ENCODE results near the gene USP37. TPM values are rescaled to one million over a fixed set of nuclear protein-coding genes. Genes with fewer than 3 reads are reported as not detected.

USP37 gene
- total RNA-seq, 1 experiment from 2014 or later: 23.5 TPM

GRCh38 chr2:218564056-218564455 is 4.1 kb downstream of the USP37 start:
- Histone ChIP-seq H3K36me3 (ENCODE audit: control insufficient read depth in 1 of 2, insufficient read depth in 2 of 2, low read length in 2 of 2) (peaks cover 8 to 11% of the 10 kb centered on the region in 2 experiments; a peak in 3 of 4 replicates), H3K79me2 (ENCODE audit: insufficient read depth, low read length) (peaks cover 73% of the 10 kb centered on the region), H2AFZ (ENCODE audit: low read depth, low read length, poor library complexity, severe bottlenecking) (no peak overlapping the region), H3K9ac (ENCODE audit: low read length) (no peak overlapping the region), H3K4me3 (replicated peaks in 1 of 2; ENCODE audit: low read depth in 1 of 2, low read length in 2 of 2) (no peak overlapping the region), H3K4me2 (ENCODE audit: low read length) (no peak overlapping the region), H3K4me1 (ENCODE audit: control insufficient read depth in 1 of 2, insufficient read depth in 2 of 2, low read length in 2 of 2) (peaks cover 10 to 14% of the 10 kb centered on the region in 2 experiments), H3K9me3 (ENCODE audit: control insufficient read depth in 1 of 2, insufficient read depth in 1 of 2, low read depth in 1 of 2, low read length in 2 of 2) (no peaks in the 10 kb centered on the region), H3K9me2 (ENCODE audit: insufficient read depth) (no peaks in the 10 kb centered on the region), H3K27me3 (ENCODE audit: insufficient read depth, low read length) (no peaks in the 10 kb centered on the region), H3K27ac (ENCODE audit: low read depth, low read length) (no peak overlapping the region), H4K20me1 (ENCODE audit: insufficient read depth) (no peaks in the 10 kb centered on the region)
- BruUV-seq (replicated peaks): no TSS peak
- TF ChIP-seq CBX3 (IDR thresholded peaks at IDR 0.05; ENCODE audit: low read depth): no peak
- TF ChIP-seq EZH2 (IDR thresholded peaks at IDR 0.05): no peak
- no peak for TF ChIP-seq ELF1 (IDR thresholded peaks at IDR 0.05; ENCODE audit: borderline replicate concordance, low read depth)
- no peak for TF ChIP-seq EZH2phosphoT487 (IDR thresholded peaks at IDR 0.05; ENCODE audit: borderline replicate concordance)
- DNase-seq (ENCODE audit: low read depth, low spot score): no peak
- POLR2A ChIA-PET: no interaction called here
- intact Hi-C loops (cut with micrococcal nuclease): no loop called here
- RAD21 ChIA-PET (ENCODE audit: low non-redundant PET in 1 of 2, low total read pairs in 2 of 2, uncharacterized antibody in 2 of 2, unreplicated experiment in 2 of 2): no interaction called here
- ATAC-seq: no peak
- CTCF ChIA-PET: no interaction called here

DNA sequence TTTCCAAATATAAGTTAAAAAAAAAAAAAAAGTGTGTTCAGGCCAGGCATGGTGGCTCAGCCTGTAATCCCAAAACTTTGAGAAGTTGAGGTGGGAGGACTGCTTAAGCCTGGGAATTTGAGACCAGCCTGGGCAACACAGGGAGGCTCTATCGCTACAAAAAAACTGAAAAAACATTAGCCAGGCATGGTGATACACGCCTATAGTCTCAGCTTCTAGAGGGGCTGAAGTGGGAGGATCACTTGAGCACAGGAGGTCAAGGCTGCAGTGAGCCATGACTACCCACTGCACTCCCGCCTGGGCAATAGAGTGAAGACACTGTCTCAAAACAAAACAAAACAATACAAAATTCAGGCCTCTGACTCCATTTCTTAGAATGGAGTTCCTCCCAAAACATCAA is 9.2 kb downstream of the USP37 start:
- Histone ChIP-seq H3K4me1 (ENCODE audit: control insufficient read depth in 1 of 2, insufficient read depth in 2 of 2, low read length in 2 of 2) (no peaks in the 10 kb centered on the region), H3K9ac (ENCODE audit: low read length) (no peak overlapping the region), H4K20me1 (ENCODE audit: insufficient read depth) (no peaks in the 10 kb centered on the region), H3K27ac (ENCODE audit: low read depth, low read length) (no peak overlapping the region), H3K9me3 (ENCODE audit: control insufficient read depth in 1 of 2, insufficient read depth in 1 of 2, low read depth in 1 of 2, low read length in 2 of 2) (no peaks in the 10 kb centered on the region), H3K4me2 (ENCODE audit: low read length) (no peak overlapping the region), H3K9me2 (ENCODE audit: insufficient read depth) (no peaks in the 10 kb centered on the region), H2AFZ (ENCODE audit: low read depth, low read length, poor library complexity, severe bottlenecking) (no peak overlapping the region), H3K79me2 (ENCODE audit: insufficient read depth, low read length) (peaks cover 28% of the 10 kb centered on the region), H3K4me3 (replicated peaks in 1 of 2; ENCODE audit: low read depth in 1 of 2, low read length in 2 of 2) (no peak overlapping the region), H3K36me3 (ENCODE audit: control insufficient read depth in 1 of 2, insufficient read depth in 2 of 2, low read length in 2 of 2) (peaks cover 8 to 9% of the 10 kb centered on the region in 2 experiments; a peak in 2 of 4 replicates), H3K27me3 (ENCODE audit: insufficient read depth, low read length) (no peaks in the 10 kb centered on the region)
- DNase-seq (ENCODE audit: low read depth, low spot score) (no peak), ATAC-seq (no peak)
- CTCF ChIA-PET: no interaction called here
- POLR2A ChIA-PET: no interaction called here
- no TSS peak for BruUV-seq (replicated peaks)
- RAD21 ChIA-PET (ENCODE audit: low non-redundant PET in 1 of 2, low total read pairs in 2 of 2, uncharacterized antibody in 2 of 2, unreplicated experiment in 2 of 2): no interaction called here
- intact Hi-C loops (cut with micrococcal nuclease): no loop called here
- TF ChIP-seq SP1 (IDR thresholded peaks at IDR 0.05; ENCODE audit: low read depth) (no peak), ZNF274 (IDR thresholded peaks at IDR 0.05; ENCODE audit: low read depth, low read length) (no peak), MAX (IDR thresholded peaks at IDR 0.05) (no peak), POLR2AphosphoS5 (IDR thresholded peaks at IDR 0.05; ENCODE audit: low read depth, low read length) (no peak), RAD21 (IDR thresholded peaks at IDR 0.05; ENCODE audit: low read depth) (no peak), CBX3 (IDR thresholded peaks at IDR 0.05; ENCODE audit: low read depth) (no peak), POLR2A (IDR thresholded peaks at IDR 0.05; ENCODE audit: borderline replicate concordance, extremely low read depth, insufficient read depth, insufficient read length) (no peak), SIN3A (IDR thresholded peaks at IDR 0.05; ENCODE audit: low read depth) (no peak)
- TF ChIP-seq, protein P1, sequence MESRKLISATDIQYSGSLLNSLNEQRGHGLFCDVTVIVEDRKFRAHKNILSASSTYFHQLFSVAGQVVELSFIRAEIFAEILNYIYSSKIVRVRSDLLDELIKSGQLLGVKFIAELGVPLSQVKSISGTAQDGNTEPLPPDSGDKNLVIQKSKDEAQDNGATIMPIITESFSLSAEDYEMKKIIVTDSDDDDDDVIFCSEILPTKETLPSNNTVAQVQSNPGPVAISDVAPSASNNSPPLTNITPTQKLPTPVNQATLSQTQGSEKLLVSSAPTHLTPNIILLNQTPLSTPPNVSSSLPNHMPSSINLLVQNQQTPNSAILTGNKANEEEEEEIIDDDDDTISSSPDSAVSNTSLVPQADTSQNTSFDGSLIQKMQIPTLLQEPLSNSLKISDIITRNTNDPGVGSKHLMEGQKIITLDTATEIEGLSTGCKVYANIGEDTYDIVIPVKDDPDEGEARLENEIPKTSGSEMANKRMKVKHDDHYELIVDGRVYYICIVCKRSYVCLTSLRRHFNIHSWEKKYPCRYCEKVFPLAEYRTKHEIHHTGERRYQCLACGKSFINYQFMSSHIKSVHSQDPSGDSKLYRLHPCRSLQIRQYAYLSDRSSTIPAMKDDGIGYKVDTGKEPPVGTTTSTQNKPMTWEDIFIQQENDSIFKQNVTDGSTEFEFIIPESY (IDR thresholded peaks at IDR 0.05; ENCODE audit: extremely low read depth, insufficient replicate concordance, low read length): no peak
- TF ChIP-seq, protein P2, sequence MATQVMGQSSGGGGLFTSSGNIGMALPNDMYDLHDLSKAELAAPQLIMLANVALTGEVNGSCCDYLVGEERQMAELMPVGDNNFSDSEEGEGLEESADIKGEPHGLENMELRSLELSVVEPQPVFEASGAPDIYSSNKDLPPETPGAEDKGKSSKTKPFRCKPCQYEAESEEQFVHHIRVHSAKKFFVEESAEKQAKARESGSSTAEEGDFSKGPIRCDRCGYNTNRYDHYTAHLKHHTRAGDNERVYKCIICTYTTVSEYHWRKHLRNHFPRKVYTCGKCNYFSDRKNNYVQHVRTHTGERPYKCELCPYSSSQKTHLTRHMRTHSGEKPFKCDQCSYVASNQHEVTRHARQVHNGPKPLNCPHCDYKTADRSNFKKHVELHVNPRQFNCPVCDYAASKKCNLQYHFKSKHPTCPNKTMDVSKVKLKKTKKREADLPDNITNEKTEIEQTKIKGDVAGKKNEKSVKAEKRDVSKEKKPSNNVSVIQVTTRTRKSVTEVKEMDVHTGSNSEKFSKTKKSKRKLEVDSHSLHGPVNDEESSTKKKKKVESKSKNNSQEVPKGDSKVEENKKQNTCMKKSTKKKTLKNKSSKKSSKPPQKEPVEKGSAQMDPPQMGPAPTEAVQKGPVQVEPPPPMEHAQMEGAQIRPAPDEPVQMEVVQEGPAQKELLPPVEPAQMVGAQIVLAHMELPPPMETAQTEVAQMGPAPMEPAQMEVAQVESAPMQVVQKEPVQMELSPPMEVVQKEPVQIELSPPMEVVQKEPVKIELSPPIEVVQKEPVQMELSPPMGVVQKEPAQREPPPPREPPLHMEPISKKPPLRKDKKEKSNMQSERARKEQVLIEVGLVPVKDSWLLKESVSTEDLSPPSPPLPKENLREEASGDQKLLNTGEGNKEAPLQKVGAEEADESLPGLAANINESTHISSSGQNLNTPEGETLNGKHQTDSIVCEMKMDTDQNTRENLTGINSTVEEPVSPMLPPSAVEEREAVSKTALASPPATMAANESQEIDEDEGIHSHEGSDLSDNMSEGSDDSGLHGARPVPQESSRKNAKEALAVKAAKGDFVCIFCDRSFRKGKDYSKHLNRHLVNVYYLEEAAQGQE (IDR thresholded peaks at IDR 0.05; ENCODE audit: low read depth): no peak
- TF ChIP-seq, protein P3, sequence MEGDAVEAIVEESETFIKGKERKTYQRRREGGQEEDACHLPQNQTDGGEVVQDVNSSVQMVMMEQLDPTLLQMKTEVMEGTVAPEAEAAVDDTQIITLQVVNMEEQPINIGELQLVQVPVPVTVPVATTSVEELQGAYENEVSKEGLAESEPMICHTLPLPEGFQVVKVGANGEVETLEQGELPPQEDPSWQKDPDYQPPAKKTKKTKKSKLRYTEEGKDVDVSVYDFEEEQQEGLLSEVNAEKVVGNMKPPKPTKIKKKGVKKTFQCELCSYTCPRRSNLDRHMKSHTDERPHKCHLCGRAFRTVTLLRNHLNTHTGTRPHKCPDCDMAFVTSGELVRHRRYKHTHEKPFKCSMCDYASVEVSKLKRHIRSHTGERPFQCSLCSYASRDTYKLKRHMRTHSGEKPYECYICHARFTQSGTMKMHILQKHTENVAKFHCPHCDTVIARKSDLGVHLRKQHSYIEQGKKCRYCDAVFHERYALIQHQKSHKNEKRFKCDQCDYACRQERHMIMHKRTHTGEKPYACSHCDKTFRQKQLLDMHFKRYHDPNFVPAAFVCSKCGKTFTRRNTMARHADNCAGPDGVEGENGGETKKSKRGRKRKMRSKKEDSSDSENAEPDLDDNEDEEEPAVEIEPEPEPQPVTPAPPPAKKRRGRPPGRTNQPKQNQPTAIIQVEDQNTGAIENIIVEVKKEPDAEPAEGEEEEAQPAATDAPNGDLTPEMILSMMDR (IDR thresholded peaks at IDR 0.05 in 2 of 3, conservative IDR thresholded peaks at IDR 0.05 in 1 of 3; ENCODE audit: borderline replicate concordance in 1 of 3, insufficient read depth in 1 of 3, low read depth in 2 of 3, low read length in 2 of 3): no peak

Measured in HCT116 (cell line).